Endodermal cell (in vitro differentiated cells): ENCODE measurements around the gene HACL1. TPM values are rescaled to one million over a fixed set of nuclear protein-coding genes. Genes with fewer than 3 reads are reported as not detected.

Experiments
- DNase-seq: peaks from one replicate; pipeline ENCODE4 v3.0.0-alpha.2; 2017
- H3K27ac ChIP-seq: 2 replicates; pipeline ENCODE4 v1.5.1; 2013; ENCODE audit warnings: mild to moderate bottlenecking, low read depth, low read length, moderate library complexity
- H3K27me3 ChIP-seq: 2 replicates; pipeline ENCODE4 v1.6.1; 2013; ENCODE audit warnings: mild to moderate bottlenecking, low read length, moderate library complexity; ENCODE audit not compliant: insufficient read depth, control insufficient read depth, poor library complexity, severe bottlenecking
- H3K36me3 ChIP-seq: 2 replicates; pipeline ENCODE4 v1.7.0; 2013; ENCODE audit warnings: mild to moderate bottlenecking, low read length, moderate library complexity; ENCODE audit not compliant: control insufficient read depth, insufficient read depth
- H3K4me1 ChIP-seq: one replicate; pipeline ENCODE4 v1.7.0; 2013; ENCODE audit warnings: low read length; ENCODE audit not compliant: control insufficient read depth, insufficient read depth
- H3K4me3 ChIP-seq: 2 replicates; pipeline ENCODE4 v1.5.1; 2013; ENCODE audit warnings: mild to moderate bottlenecking, low read length, moderate library complexity
- H3K9ac ChIP-seq: 2 replicates; pipeline ENCODE4 v1.6.1; 2013; ENCODE audit warnings: mild to moderate bottlenecking, low read length, moderate library complexity; ENCODE audit not compliant: poor library complexity, severe bottlenecking; ENCODE audit errors: extremely low read depth
- H3K9me3 ChIP-seq: 2 replicates; pipeline ENCODE4 v1.6.1; 2013; ENCODE audit warnings: mild to moderate bottlenecking, low read length, moderate library complexity; ENCODE audit not compliant: control insufficient read depth
- H3K27ac Mint-ChIP-seq: 2 replicates; pipeline ENCODE4 v1.8.0; 2020; ENCODE audit warnings: mixed read lengths
- H3K27me3 Mint-ChIP-seq: 2 replicates; pipeline ENCODE4 v1.8.0; 2021; ENCODE audit warnings: mild to moderate bottlenecking, mixed read lengths; ENCODE audit not compliant: insufficient read depth
- H3K36me3 Mint-ChIP-seq: 2 replicates; pipeline ENCODE4 v1.8.0; 2020; ENCODE audit warnings: low read depth, mixed read lengths
- H3K4me1 Mint-ChIP-seq: 2 replicates; pipeline ENCODE4 v1.8.0; 2020; ENCODE audit warnings: mixed read lengths
- H3K4me3 Mint-ChIP-seq: 2 replicates; pipeline ENCODE4 v1.8.0; 2020; ENCODE audit warnings: mild to moderate bottlenecking, moderate library complexity, mixed read lengths
- H3K9me3 Mint-ChIP-seq: 2 replicates; pipeline ENCODE4 v1.8.0; 2020; ENCODE audit warnings: mild to moderate bottlenecking, mixed read lengths
- WGBS, 2 experiments: methylation state at CpG; one replicate each; pipeline versions ENCODE4 v1.1.5 to v1.1.7; 2013; ENCODE audit warnings: missing lambda C conversion rate in 2 of 2, mixed read lengths in 1 of 2; ENCODE audit not compliant: insufficient coverage in 1 of 2, insufficient read length in 1 of 2; 5-methylcytosine and 5-hydroxymethylcytosine counted together
- total RNA-seq, 2 donors: library from RNA; stranded (reverse); fragmentation: NEBNext Ultra II Directional in 1 of 2; extraction: Animal tissue kit (Norgen Biotek cat#: 25700) in 1 of 2; gene quantifications; 2 replicates in 1 of 2; 3 replicates in 1 of 2; pipeline ENCODE4 v1.2.1, GENCODE V29; 2021
- TF ChIP-seq, protein P1 (sequence below): fragments of 200-600 bp; sonication (generic); conservative IDR thresholded peaks from 2 replicates; pipeline ENCODE4 v1.5.0; 2021; ENCODE audit warnings: antibody characterized with exemption, mild to moderate bottlenecking

Gene HACL1
- total RNA-seq, 2 donors from 2014 or later = 39.4 to 41.8 TPM

DNA sequence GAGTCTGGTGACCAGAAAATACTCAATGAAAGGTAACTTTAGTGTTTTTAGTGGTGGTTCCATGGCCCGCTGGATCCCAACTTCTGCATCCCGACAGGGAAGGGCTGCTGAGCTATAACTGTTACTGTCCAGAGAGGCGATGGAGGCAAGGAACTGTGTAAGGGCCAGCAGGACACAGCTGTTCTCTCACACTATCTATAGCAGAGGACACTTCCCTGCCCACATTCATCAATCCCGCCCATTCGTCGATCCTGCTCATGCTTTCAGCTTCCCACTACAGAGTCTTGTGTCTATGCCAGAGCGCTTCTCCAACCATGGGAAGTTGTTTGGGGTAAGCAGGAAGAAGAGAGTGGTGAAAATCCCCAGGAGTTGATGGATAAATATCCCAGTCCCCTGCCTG is 88.3 kb downstream of the HACL1 start:
- no peaks in the 10 kb centered on the region for H3K36me3 Mint-ChIP-seq
- TF ChIP-seq, protein P1, sequence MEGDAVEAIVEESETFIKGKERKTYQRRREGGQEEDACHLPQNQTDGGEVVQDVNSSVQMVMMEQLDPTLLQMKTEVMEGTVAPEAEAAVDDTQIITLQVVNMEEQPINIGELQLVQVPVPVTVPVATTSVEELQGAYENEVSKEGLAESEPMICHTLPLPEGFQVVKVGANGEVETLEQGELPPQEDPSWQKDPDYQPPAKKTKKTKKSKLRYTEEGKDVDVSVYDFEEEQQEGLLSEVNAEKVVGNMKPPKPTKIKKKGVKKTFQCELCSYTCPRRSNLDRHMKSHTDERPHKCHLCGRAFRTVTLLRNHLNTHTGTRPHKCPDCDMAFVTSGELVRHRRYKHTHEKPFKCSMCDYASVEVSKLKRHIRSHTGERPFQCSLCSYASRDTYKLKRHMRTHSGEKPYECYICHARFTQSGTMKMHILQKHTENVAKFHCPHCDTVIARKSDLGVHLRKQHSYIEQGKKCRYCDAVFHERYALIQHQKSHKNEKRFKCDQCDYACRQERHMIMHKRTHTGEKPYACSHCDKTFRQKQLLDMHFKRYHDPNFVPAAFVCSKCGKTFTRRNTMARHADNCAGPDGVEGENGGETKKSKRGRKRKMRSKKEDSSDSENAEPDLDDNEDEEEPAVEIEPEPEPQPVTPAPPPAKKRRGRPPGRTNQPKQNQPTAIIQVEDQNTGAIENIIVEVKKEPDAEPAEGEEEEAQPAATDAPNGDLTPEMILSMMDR = no peak
- no peak overlapping the region for H3K4me3 Mint-ChIP-seq
- no peaks in the 10 kb centered on the region for H3K27me3 ChIP-seq
- H3K9me3 Mint-ChIP-seq = no peaks in the 10 kb centered on the region
- DNase-seq = no peak
- no peaks in the 10 kb centered on the region for H3K36me3 ChIP-seq
- no peak overlapping the region for H3K9ac ChIP-seq
- no peaks in the 10 kb centered on the region for H3K4me1 ChIP-seq
- 95 to 100% methylated on average over 1 to 7 of the region's 7 CpGs for WGBS, 2 experiments
- no peaks in the 10 kb centered on the region for H3K27me3 Mint-ChIP-seq
- no peak overlapping the region for H3K27ac ChIP-seq
- no peaks in the 10 kb centered on the region for H3K4me1 Mint-ChIP-seq
- H3K4me3 ChIP-seq = no peak overlapping the region
- no peaks in the 10 kb centered on the region for H3K9me3 ChIP-seq
- H3K27ac Mint-ChIP-seq = no peak overlapping the region

DNA sequence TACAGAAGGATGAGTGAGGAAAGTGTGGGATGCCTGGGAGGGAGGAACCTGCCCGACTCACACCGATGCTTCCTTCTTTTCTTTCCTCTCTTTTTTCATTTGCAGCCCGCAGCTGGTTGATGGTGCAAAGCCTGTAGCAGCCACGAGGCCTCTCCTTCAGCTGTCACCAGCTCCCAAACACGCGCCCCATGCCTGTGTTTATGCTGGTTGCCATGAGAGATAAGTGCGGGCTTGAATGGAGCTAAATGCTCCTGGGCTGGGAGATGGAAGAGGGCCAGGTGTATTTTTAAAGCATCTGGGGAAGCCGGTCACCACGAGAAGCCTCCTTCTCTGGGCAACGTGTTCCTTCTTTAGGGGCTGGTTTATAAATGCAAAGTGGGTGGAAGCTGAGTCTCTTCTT is 89.2 kb downstream of the HACL1 start:
- H3K9ac ChIP-seq = no peak overlapping the region
- no peaks in the 10 kb centered on the region for H3K4me1 ChIP-seq
- no peak overlapping the region for H3K27ac Mint-ChIP-seq
- no peak for DNase-seq
- no peak overlapping the region for H3K4me3 Mint-ChIP-seq
- H3K36me3 Mint-ChIP-seq = no peaks in the 10 kb centered on the region
- H3K4me1 Mint-ChIP-seq = no peaks in the 10 kb centered on the region
- no peak overlapping the region for H3K27ac ChIP-seq
- no peak overlapping the region for H3K4me3 ChIP-seq
- H3K9me3 Mint-ChIP-seq = no peaks in the 10 kb centered on the region
- no peaks in the 10 kb centered on the region for H3K36me3 ChIP-seq
- WGBS, 2 experiments = 91 to 92% methylated on average over 6 to 10 of the region's 10 CpGs
- H3K27me3 ChIP-seq = no peaks in the 10 kb centered on the region
- TF ChIP-seq, protein P1 = no peak
- H3K27me3 Mint-ChIP-seq = no peaks in the 10 kb centered on the region
- H3K9me3 ChIP-seq = no peaks in the 10 kb centered on the region

GRCh38 chr3:15511156-15511555 is 90.2 kb downstream of the HACL1 start:
- H3K4me3 Mint-ChIP-seq = no peak overlapping the region
- H3K9me3 Mint-ChIP-seq = no peaks in the 10 kb centered on the region
- H3K27ac Mint-ChIP-seq = no peak overlapping the region
- no peaks in the 10 kb centered on the region for H3K9me3 ChIP-seq
- no peak overlapping the region for H3K9ac ChIP-seq
- no peak for DNase-seq
- no peaks in the 10 kb centered on the region for H3K36me3 Mint-ChIP-seq
- no peaks in the 10 kb centered on the region for H3K36me3 ChIP-seq
- H3K4me1 ChIP-seq = no peaks in the 10 kb centered on the region
- TF ChIP-seq, protein P1 = no peak
- no peaks in the 10 kb centered on the region for H3K27me3 ChIP-seq
- no peaks in the 10 kb centered on the region for H3K4me1 Mint-ChIP-seq
- 95 to 100% methylated on average over 3 of the region's 3 CpGs for WGBS, 2 experiments
- no peaks in the 10 kb centered on the region for H3K27me3 Mint-ChIP-seq
- H3K4me3 ChIP-seq = no peak overlapping the region
- no peak overlapping the region for H3K27ac ChIP-seq

Other genes starting within 250 kb of the HACL1 start
- 10 to 100 TPM; 22.3 to 24.8 TPM for gene METTL6, start 174.0 kb downstream of the HACL1 start, total RNA-seq
- gene EAF1, start 174.0 kb downstream of the HACL1 start, total RNA-seq = 10 to 100 TPM; 29.1 to 33.1 TPM
- gene COLQ, start 79.9 kb downstream of the HACL1 start, total RNA-seq = 1 to 10 TPM; 3.1 to 7.3 TPM
- 10 to 100 TPM; 25.7 to 27.8 TPM for gene BTD, start 176 bp upstream of the HACL1 start, total RNA-seq
- gene ANKRD28, start 196.4 kb upstream of the HACL1 start, total RNA-seq = 10 to 100 TPM; 33.4 to 37.1 TPM